ENCODE data around the gene LRRC3.

Gene LRRC3

GRCh38 chr21:44445145-44445812, 10.0 kb upstream of the LRRC3 start:
- H3K27ac ChIP-seq (ENCODE audit: low read depth, low read length): no peak overlapping the region
- H3K4me1 ChIP-seq (ENCODE audit: control insufficient read depth, insufficient read depth, low read length): no peaks in the 10 kb centered on the region
- no peaks in the 10 kb centered on the region for H3K27me3 ChIP-seq (ENCODE audit: control insufficient read depth, insufficient read depth, low read length)
- H3K4me3 ChIP-seq (ENCODE audit: low read length): no peak overlapping the region
- no peak overlapping the region for H3K9ac ChIP-seq (ENCODE audit: low read length)
- H3K36me3 ChIP-seq (ENCODE audit: control insufficient read depth, insufficient read depth, low read length): no peaks in the 10 kb centered on the region

DNA sequence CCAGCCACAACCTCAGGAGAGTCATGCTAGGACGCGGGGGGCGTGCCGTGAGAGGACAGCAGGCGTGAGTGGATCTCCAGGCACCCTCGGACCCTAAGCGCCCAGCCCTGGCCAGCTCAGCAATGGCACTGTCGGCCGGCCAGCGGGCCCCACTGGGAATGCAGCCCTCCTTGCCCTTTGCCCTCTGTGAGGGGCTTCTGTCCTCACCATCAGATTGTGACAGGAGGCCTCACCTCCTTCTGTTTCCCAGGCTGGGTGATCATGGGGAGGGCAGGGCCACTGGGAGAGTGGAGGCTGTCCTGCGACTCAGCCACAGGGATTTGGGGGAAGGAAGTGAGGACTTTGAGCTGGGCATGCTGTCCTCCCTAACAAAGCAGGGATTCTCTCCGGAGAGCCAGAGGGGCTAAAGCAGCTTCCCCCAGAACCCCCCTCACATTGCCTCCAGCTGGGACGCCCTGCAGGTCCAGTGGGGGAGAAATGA, 6.6 kb upstream of the LRRC3 start:
- H3K9ac ChIP-seq (ENCODE audit: low read length): no peak overlapping the region
- H3K4me1 ChIP-seq (ENCODE audit: control insufficient read depth, insufficient read depth, low read length): no peaks in the 10 kb centered on the region
- peak overlapping the region; percentile 14 for H3K27ac ChIP-seq (ENCODE audit: low read depth, low read length)
- H3K4me3 ChIP-seq (ENCODE audit: low read length): no peak overlapping the region
- no peaks in the 10 kb centered on the region for H3K36me3 ChIP-seq (ENCODE audit: control insufficient read depth, insufficient read depth, low read length)
- H3K27me3 ChIP-seq (ENCODE audit: control insufficient read depth, insufficient read depth, low read length): no peaks in the 10 kb centered on the region

DNA sequence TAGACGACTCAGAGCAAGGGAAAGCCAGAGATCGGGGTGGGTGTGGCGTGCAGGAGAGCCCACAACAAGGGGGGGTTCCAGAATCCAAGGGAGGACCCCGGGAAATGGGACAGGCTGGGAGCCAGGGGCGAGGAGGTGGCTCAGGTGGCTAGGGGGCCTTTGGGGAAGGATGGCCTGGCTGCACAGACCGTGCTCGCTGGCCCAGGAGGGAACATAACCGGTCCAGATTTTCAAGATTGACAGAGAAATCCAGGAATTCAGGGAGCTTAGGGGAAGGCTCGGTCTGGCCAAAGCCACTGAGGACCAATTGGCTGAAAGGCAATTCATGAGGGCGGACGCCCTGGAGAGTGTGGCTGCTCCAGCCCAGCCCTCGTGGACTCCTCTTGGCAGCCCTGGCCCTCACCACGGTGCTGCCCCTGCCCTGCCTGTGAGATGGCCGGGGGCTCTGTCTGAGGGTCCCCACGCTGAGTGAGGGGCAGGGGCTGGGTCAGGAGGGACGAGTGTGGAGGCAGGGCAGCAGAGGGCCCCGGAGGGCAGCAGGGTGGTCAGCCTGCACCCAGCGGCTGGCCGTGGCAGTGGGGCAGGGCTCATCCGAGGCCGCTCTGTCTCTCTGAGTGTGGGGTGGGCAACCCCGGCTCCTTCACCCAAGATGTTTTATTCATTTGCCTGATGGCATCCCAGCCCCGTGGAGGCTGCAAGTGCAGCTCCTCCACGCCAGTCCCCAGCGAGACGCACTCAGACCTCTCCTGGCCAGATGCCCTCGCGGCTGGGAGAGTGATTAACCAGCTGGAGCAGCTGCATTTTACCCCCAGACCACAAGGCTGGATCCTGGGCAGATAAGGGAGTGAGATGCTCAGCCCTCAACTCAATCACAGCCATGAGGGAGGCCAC, 5.6 kb upstream of the LRRC3 start:
- H3K36me3 ChIP-seq (ENCODE audit: control insufficient read depth, insufficient read depth, low read length): no peaks in the 10 kb centered on the region
- no peak overlapping the region for H3K27ac ChIP-seq (ENCODE audit: low read depth, low read length)
- no peak overlapping the region for H3K4me3 ChIP-seq (ENCODE audit: low read length)
- no peaks in the 10 kb centered on the region for H3K27me3 ChIP-seq (ENCODE audit: control insufficient read depth, insufficient read depth, low read length)
- no peaks in the 10 kb centered on the region for H3K4me1 ChIP-seq (ENCODE audit: control insufficient read depth, insufficient read depth, low read length)
- H3K9ac ChIP-seq (ENCODE audit: low read length): no peak overlapping the region

- Histone ChIP-seq H3K36me3 (ENCODE audit: control insufficient read depth, insufficient read depth, low read length) (no peaks in the 10 kb centered on the region), H3K9ac (ENCODE audit: low read length) (no peak overlapping the region), H3K4me3 (ENCODE audit: low read length) (no peak overlapping the region), H3K27ac (ENCODE audit: low read depth, low read length) (no peak overlapping the region), H3K27me3 (ENCODE audit: control insufficient read depth, insufficient read depth, low read length) (no peaks in the 10 kb centered on the region), H3K4me1 (ENCODE audit: control insufficient read depth, insufficient read depth, low read length) (no peaks in the 10 kb centered on the region)
Observed at GRCh38 chr21:44450402-44450801, 4.9 kb upstream of the LRRC3 start.

- no peaks in the 10 kb centered on the region for H3K36me3 ChIP-seq (ENCODE audit: control insufficient read depth, insufficient read depth, low read length)
- H3K4me1 ChIP-seq (ENCODE audit: control insufficient read depth, insufficient read depth, low read length): no peaks in the 10 kb centered on the region
- H3K4me3 ChIP-seq (ENCODE audit: low read length): no peak overlapping the region
- no peaks in the 10 kb centered on the region for H3K27me3 ChIP-seq (ENCODE audit: control insufficient read depth, insufficient read depth, low read length)
- no peak overlapping the region for H3K27ac ChIP-seq (ENCODE audit: low read depth, low read length)
- H3K9ac ChIP-seq (ENCODE audit: low read length): no peak overlapping the region
Observed at GRCh38 chr21:44450999-44451398, 4.3 kb upstream of the LRRC3 start.

- Histone ChIP-seq H3K27me3 (ENCODE audit: control insufficient read depth, insufficient read depth, low read length) (no peaks in the 10 kb centered on the region), H3K36me3 (ENCODE audit: control insufficient read depth, insufficient read depth, low read length) (no peaks in the 10 kb centered on the region), H3K9ac (ENCODE audit: low read length) (no peak overlapping the region), H3K27ac (ENCODE audit: low read depth, low read length) (no peak overlapping the region), H3K4me3 (ENCODE audit: low read length) (no peak overlapping the region), H3K4me1 (ENCODE audit: control insufficient read depth, insufficient read depth, low read length) (no peaks in the 10 kb centered on the region)
Observed at GRCh38 chr21:44453120-44453519, 2.2 kb upstream of the LRRC3 start.

GRCh38 chr21:44454058-44454457, 1.3 kb upstream of the LRRC3 start:
- no peaks in the 10 kb centered on the region for H3K27me3 ChIP-seq (ENCODE audit: control insufficient read depth, insufficient read depth, low read length)
- no peaks in the 10 kb centered on the region for H3K36me3 ChIP-seq (ENCODE audit: control insufficient read depth, insufficient read depth, low read length)
- H3K4me1 ChIP-seq (ENCODE audit: control insufficient read depth, insufficient read depth, low read length): no peaks in the 10 kb centered on the region
- no peak overlapping the region for H3K27ac ChIP-seq (ENCODE audit: low read depth, low read length)
- H3K9ac ChIP-seq (ENCODE audit: low read length): no peak overlapping the region
- no peak overlapping the region for H3K4me3 ChIP-seq (ENCODE audit: low read length)

DNA sequence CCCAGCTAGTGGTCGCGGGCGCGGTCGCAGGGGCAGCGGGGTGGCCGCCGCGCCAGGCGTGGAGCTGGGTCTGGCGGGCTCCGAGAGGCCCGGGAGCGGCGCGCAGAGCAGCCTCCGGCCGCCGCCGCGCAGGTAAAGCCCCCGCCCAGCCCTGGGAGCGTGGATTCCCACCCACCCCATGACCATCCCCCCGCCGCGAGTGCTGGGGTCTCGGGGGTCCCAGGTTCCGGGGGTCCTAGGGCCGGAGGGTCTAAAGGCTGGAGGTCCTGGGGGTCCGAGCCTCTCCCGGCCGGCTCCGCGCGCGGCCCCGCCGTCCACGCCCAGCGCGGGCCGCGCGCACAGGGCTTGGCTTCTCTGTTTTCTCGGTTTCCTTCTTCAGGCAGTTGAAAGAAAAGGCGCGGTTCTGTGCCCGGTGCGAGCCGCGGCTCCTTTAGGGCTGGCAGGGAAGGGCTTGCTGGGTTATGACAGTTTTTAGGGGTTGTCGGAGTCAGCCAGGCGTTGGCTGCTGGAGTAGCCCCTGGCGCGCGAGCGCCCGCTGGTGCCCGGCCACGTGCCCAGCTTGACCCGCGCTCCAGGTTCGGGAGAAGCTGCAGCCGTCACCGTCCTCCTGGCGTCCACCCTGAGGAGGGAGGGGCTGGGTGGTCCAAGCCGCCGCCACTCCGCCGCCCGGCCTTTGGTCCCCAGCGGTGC, 359 bp downstream of the LRRC3 start:
- H3K9ac ChIP-seq (ENCODE audit: low read length): no peak overlapping the region
- peak overlapping the region; percentile 43 for H3K27ac ChIP-seq (ENCODE audit: low read depth, low read length)
- H3K4me3 ChIP-seq (ENCODE audit: low read length): peak overlapping the region; percentile 70
- H3K27me3 ChIP-seq (ENCODE audit: control insufficient read depth, insufficient read depth, low read length): no peaks in the 10 kb centered on the region
- no peaks in the 10 kb centered on the region for H3K36me3 ChIP-seq (ENCODE audit: control insufficient read depth, insufficient read depth, low read length)
- H3K4me1 ChIP-seq (ENCODE audit: control insufficient read depth, insufficient read depth, low read length): no peaks in the 10 kb centered on the region

GRCh38 chr21:44456214-44456914, 1.1 kb downstream of the LRRC3 start:
- no peaks in the 10 kb centered on the region for H3K27me3 ChIP-seq (ENCODE audit: control insufficient read depth, insufficient read depth, low read length)
- no peaks in the 10 kb centered on the region for H3K4me1 ChIP-seq (ENCODE audit: control insufficient read depth, insufficient read depth, low read length)
- no peak overlapping the region for H3K9ac ChIP-seq (ENCODE audit: low read length)
- no peak overlapping the region for H3K27ac ChIP-seq (ENCODE audit: low read depth, low read length)
- no peaks in the 10 kb centered on the region for H3K36me3 ChIP-seq (ENCODE audit: control insufficient read depth, insufficient read depth, low read length)
- H3K4me3 ChIP-seq (ENCODE audit: low read length): peak overlapping the region; percentile 70

GRCh38 chr21:44456915-44457736, 1.8 kb downstream of the LRRC3 start:
- Histone ChIP-seq H3K27me3 (ENCODE audit: control insufficient read depth, insufficient read depth, low read length) (no peaks in the 10 kb centered on the region), H3K9ac (ENCODE audit: low read length) (no peak overlapping the region), H3K36me3 (ENCODE audit: control insufficient read depth, insufficient read depth, low read length) (no peaks in the 10 kb centered on the region), H3K4me3 (ENCODE audit: low read length) (no peak overlapping the region), H3K4me1 (ENCODE audit: control insufficient read depth, insufficient read depth, low read length) (no peaks in the 10 kb centered on the region), H3K27ac (ENCODE audit: low read depth, low read length) (no peak overlapping the region)

DNA sequence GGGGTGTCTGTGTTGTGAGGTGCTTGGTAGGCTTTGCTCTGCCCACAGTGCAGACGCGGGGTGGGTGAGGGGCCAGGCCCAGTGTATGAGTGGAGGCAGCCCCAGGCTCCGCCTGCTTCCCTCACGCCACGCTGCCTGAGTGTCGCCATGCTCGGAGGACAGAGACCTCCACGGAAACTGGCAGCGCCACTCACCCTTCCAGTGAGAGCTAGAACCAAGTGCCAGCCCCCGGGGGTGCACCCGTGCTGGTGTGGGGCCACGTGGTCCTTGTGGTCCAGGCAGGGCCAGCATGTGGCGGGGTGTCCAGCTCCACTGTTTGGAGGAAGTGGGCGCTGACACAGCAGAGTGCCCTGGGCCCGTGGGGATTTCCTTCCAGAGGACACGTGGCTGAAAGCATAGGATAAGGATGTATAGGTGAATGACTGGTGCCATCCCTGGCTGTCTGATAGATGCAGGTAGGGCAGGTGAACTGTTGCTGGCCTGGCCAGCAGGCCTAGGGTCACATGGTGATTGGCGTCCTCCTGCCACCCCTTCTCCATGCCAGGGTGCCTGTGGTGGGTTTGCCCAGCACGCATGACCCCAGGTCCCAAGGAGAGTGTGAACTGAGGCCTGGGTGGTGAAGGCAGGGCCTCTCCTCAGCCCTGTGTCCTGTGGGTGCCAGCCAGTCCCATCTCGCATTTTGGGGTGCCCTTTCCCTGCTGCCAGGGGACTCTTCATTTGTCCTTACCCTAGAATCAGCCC, 3.8 kb downstream of the LRRC3 start:
- H3K36me3 ChIP-seq (ENCODE audit: control insufficient read depth, insufficient read depth, low read length): no peaks in the 10 kb centered on the region
- H3K9ac ChIP-seq (ENCODE audit: low read length): no peak overlapping the region
- no peak overlapping the region for H3K27ac ChIP-seq (ENCODE audit: low read depth, low read length)
- H3K4me3 ChIP-seq (ENCODE audit: low read length): no peak overlapping the region
- H3K4me1 ChIP-seq (ENCODE audit: control insufficient read depth, insufficient read depth, low read length): no peaks in the 10 kb centered on the region
- H3K27me3 ChIP-seq (ENCODE audit: control insufficient read depth, insufficient read depth, low read length): no peaks in the 10 kb centered on the region

All from rectal smooth muscle tissue (tissue), 1 donor.